HCT116 (cell line): Measurements from ENCODE around the gene ADGRV1. TPM values are rescaled to one million over a fixed set of nuclear protein-coding genes. Genes with fewer than 3 reads are reported as not detected.
"Not testable (repeated sequence)": the region's sequence is repeated elsewhere in the genome, so short reads cannot be mapped to it uniquely, and the experiment has no call there.

Experiments
- ATAC-seq: fragments of 200-7000 bp; cut with Tn5 transposase; 2 replicates; pipeline ENCODE4 v1.9.1; 2020; ENCODE audit warnings: mild to moderate bottlenecking, moderate library complexity
- BruUV-seq: library from RNA; stranded (reverse); fragments of 400-500 nt; replicated peaks from 2 replicates; lab custom pipeline; 2021; lab: Mats Ljungman, UMichigan
- CTCF ChIA-PET: fragments of 300-600 bp; sonication (Branson Sonifier 250); formaldehyde crosslinking; loops from one replicate; lab custom pipeline; 2021; ENCODE audit warnings: antibody characterized with exemption; lab: Charles Lee
- POLR2A ChIA-PET: fragments of 300-600, 350-600 bp; sonication (Branson Sonifier 250); formaldehyde crosslinking; loops from one replicate; lab custom pipeline; 2021; ENCODE audit warnings: antibody characterized with exemption; lab: Charles Lee
- RAD21 ChIA-PET, 2 experiments: fragments of 300-600 bp; sonication (Branson Sonifier 250); formaldehyde crosslinking; loops; one replicate each; lab custom pipeline; 2023; ENCODE audit warnings: low total read pairs in 2 of 2; ENCODE audit not compliant: uncharacterized antibody in 2 of 2, unreplicated experiment in 2 of 2, low non-redundant PET in 1 of 2; lab: Charles Lee
- DNase-seq: peaks from one replicate; pipeline ENCODE4 v3.0.0-alpha.2; 2010; ENCODE audit warnings: low read depth, low spot score
- H2AFZ ChIP-seq: fragments of 200-600 bp; shearing (Covaris generic), sonication (generic); 2 replicates; pipeline ENCODE4 v1.6.1; 2017; ENCODE audit warnings: low read depth, mixed run types, mixed read lengths, antibody characterized with exemption, low read length; ENCODE audit not compliant: poor library complexity, severe bottlenecking
- H3K27ac ChIP-seq: 2 replicates; pipeline ENCODE4 v1.5.1; 2012; ENCODE audit warnings: low read depth, low read length
- H3K27me3 ChIP-seq: fragments of 200-600 bp; sonication (generic); 2 replicates; pipeline ENCODE4 v1.6.1; 2016; ENCODE audit warnings: mixed run types, low read length, mixed read lengths; ENCODE audit not compliant: insufficient read depth
- H3K36me3 ChIP-seq, 2 experiments: fragments of 200-500 bp in 1 of 2; fragments of 200-600 bp in 1 of 2; sonication (Bioruptor generic) in 1 of 2; sonication (generic) in 1 of 2; 2 replicates each; pipeline versions ENCODE4 v1.5.1 to v1.6.1; 2014 to 2016; ENCODE audit warnings: low read length in 2 of 2, inconsistent platforms in 1 of 2, mixed read lengths in 1 of 2, mixed run types in 1 of 2; ENCODE audit not compliant: insufficient read depth in 2 of 2, control insufficient read depth in 1 of 2
- H3K4me1 ChIP-seq, 2 experiments: fragments of 200-600 bp in 1 of 2; sonication (generic) in 1 of 2; 2 replicates each; pipeline versions ENCODE4 v1.5.1 to v1.6.1; 2012 to 2017; ENCODE audit warnings: low read length in 2 of 2, inconsistent platforms in 1 of 2, mild to moderate bottlenecking in 1 of 2, mixed read lengths in 1 of 2, mixed run types in 1 of 2, moderate library complexity in 1 of 2; ENCODE audit not compliant: insufficient read depth in 2 of 2, control insufficient read depth in 1 of 2
- H3K4me2 ChIP-seq: fragments of 200-600 bp; sonication (generic); 2 replicates; pipeline ENCODE4 v1.6.1; 2017; ENCODE audit warnings: mixed run types, low read length, mixed read lengths
- H3K4me3 ChIP-seq, 2 experiments: fragments of 200-600 bp in 1 of 2; sonication (generic) in 1 of 2; replicated peaks in 1 of 2; 2 replicates each; pipeline ENCODE4 v1.5.1; 2011 to 2016; ENCODE audit warnings: low read length in 2 of 2, control low read depth in 1 of 2, low read depth in 1 of 2, mild to moderate bottlenecking in 1 of 2, mixed read lengths in 1 of 2, mixed run types in 1 of 2
- H3K79me2 ChIP-seq: fragments of 200-600 bp; sonication (generic); 2 replicates; pipeline ENCODE4 v1.6.1; 2017; ENCODE audit warnings: mild to moderate bottlenecking, mixed run types, low read length, moderate library complexity, mixed read lengths; ENCODE audit not compliant: insufficient read depth
- H3K9ac ChIP-seq: fragments of 200-600 bp; sonication (generic); 2 replicates; pipeline ENCODE4 v1.6.1; 2016; ENCODE audit warnings: low read length, mixed read lengths
- H3K9me2 ChIP-seq: fragments of 200-600 bp; sonication (generic), shearing (Covaris generic); 2 replicates; pipeline ENCODE4 v1.6.1; 2017; ENCODE audit warnings: mixed run types, mild to moderate bottlenecking, moderate library complexity; ENCODE audit not compliant: insufficient read depth
- H3K9me3 ChIP-seq, 2 experiments: fragments of 200-500 bp in 1 of 2; fragments of 200-600 bp in 1 of 2; sonication (Bioruptor generic) in 1 of 2; sonication (generic) in 1 of 2; 2 replicates each; pipeline ENCODE4 v1.6.1; 2014 to 2017; ENCODE audit warnings: low read length in 2 of 2, mixed read lengths in 2 of 2, inconsistent platforms in 1 of 2, low read depth in 1 of 2, mild to moderate bottlenecking in 1 of 2, mixed run types in 1 of 2, moderate library complexity in 1 of 2; ENCODE audit not compliant: control insufficient read depth in 1 of 2, insufficient read depth in 1 of 2
- H4K20me1 ChIP-seq: fragments of 200-600 bp; sonication (generic), shearing (Covaris generic); 2 replicates; pipeline ENCODE4 v1.6.1; 2017; ENCODE audit warnings: mixed run types, mild to moderate bottlenecking, moderate library complexity; ENCODE audit not compliant: insufficient read depth
- CBX3 ChIP-seq: IDR thresholded peaks from 2 replicates; pipeline ENCODE4 v1.6.1; 2012; ENCODE audit warnings: low read depth
- CEBPB ChIP-seq: IDR thresholded peaks from 2 replicates; pipeline ENCODE4 v1.6.1; 2012; ENCODE audit warnings: low read depth
- EGR1 ChIP-seq: IDR thresholded peaks from 2 replicates; pipeline ENCODE4 v1.6.1; 2012; ENCODE audit warnings: low read depth
- ELF1 ChIP-seq: IDR thresholded peaks from 2 replicates; pipeline ENCODE4 v1.6.1; 2012; ENCODE audit warnings: low read depth, borderline replicate concordance
- EZH2phosphoT487 ChIP-seq: fragments of 200-600 bp; IDR thresholded peaks from 2 replicates; pipeline ENCODE4 v1.6.1; 2018; ENCODE audit warnings: antibody characterized with exemption, borderline replicate concordance
- MAX ChIP-seq: IDR thresholded peaks from 2 replicates; pipeline ENCODE4 v1.6.1; 2012
- SRF ChIP-seq: IDR thresholded peaks from 2 replicates; pipeline ENCODE4 v1.6.1; 2012; ENCODE audit warnings: low read depth
- YY1 ChIP-seq: IDR thresholded peaks from 2 replicates; pipeline ENCODE4 v1.6.1; 2011; ENCODE audit warnings: low read length, low read depth, moderate library complexity, mild to moderate bottlenecking; ENCODE audit not compliant: insufficient replicate concordance; ENCODE audit errors: extremely low read depth
- ZBTB33 ChIP-seq: IDR thresholded peaks from 2 replicates; pipeline ENCODE4 v1.6.1; 2011; ENCODE audit warnings: mild to moderate bottlenecking, low read length, moderate library complexity; ENCODE audit not compliant: insufficient replicate concordance; ENCODE audit errors: extremely low read depth
- ZFX ChIP-seq: fragments of 450-650 bp; IDR thresholded peaks from 2 replicates; pipeline ENCODE4 v1.6.1; 2017
- intact Hi-C: fragments of 100-400 bp; cut with micrococcal nuclease; formaldehyde crosslinking; loops from 2 replicates; pipeline ENCODE4 v1.10.0; 2022
- total RNA-seq: library from RNA; stranded (reverse); gene quantifications from one replicate; pipeline ENCODE4 v1.2.1, GENCODE V29; 2021; ENCODE audit not compliant: unreplicated experiment
- TF ChIP-seq, protein P1 (sequence below), 3 experiments: fragments of 200-600 bp in 1 of 3; sonication (generic) in 1 of 3; IDR thresholded peaks in 2 of 3; conservative IDR thresholded peaks in 1 of 3; 2 replicates each; pipeline ENCODE4 v1.5.1; 2012 to 2017; ENCODE audit warnings: low read depth in 2 of 3, low read length in 2 of 3, antibody characterized with exemption in 1 of 3, borderline replicate concordance in 1 of 3, control low read depth in 1 of 3, mild to moderate bottlenecking in 1 of 3, mixed read lengths in 1 of 3, mixed run types in 1 of 3, moderate library complexity in 1 of 3; ENCODE audit not compliant: insufficient read depth in 1 of 3

The ADGRV1 gene
- total RNA-seq, 1 experiment from 2014 or later, result 6.0 TPM

GRCh38 chr5:91049112-91049511, 490.5 kb downstream of the ADGRV1 start:
- CTCF ChIA-PET, result no interaction called here
- no TSS peak for BruUV-seq
- no peaks in the 10 kb centered on the region for H3K36me3 ChIP-seq
- TF ChIP-seq YY1, result no peak
- TF ChIP-seq EZH2phosphoT487, result no peak
- no peak for TF ChIP-seq CEBPB
- no peak for TF ChIP-seq CBX3
- no peak overlapping the region for H3K9ac ChIP-seq
- no peaks in the 10 kb centered on the region for H3K27me3 ChIP-seq
- H3K79me2 ChIP-seq, result no peaks in the 10 kb centered on the region
- no peak for DNase-seq
- no peak overlapping the region for H3K4me3 ChIP-seq
- no peak overlapping the region for H3K27ac ChIP-seq
- no peak for ATAC-seq
- no peaks in the 10 kb centered on the region for H3K4me1 ChIP-seq
- POLR2A ChIA-PET, result no interaction called here
- RAD21 ChIA-PET, result no interaction called here
- no peak overlapping the region for H2AFZ ChIP-seq
- no peak overlapping the region for H3K4me2 ChIP-seq
- intact Hi-C loops, result no loop called here
- no peaks in the 10 kb centered on the region for H3K9me2 ChIP-seq
- H4K20me1 ChIP-seq, result no peaks in the 10 kb centered on the region
- no peaks in the 10 kb centered on the region for H3K9me3 ChIP-seq

DNA sequence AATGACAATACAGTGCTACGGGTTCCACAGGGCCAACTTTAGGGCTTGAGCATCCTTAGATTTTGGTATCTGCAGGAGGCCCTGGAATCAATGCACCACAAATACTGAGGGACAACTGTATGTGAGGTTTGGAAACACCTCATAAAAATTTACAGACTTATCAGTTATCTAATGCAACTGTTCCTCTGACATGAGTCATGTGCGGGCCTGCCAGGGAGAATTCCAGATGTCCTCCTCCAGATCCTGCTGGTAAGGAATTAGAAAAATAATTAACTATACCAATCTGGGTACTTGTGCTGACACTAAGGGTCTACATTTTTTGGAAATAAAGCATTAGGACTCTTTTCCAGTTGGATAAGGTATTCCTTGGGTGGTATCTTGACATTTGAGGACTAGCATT, 491.2 kb downstream of the ADGRV1 start:
- RAD21 ChIA-PET, result no interaction called here
- intact Hi-C loops, result no loop called here
- CTCF ChIA-PET, result no interaction called here
- Histone ChIP-seq H3K4me2 (no peak overlapping the region), H3K27me3 (no peaks in the 10 kb centered on the region), H2AFZ (no peak overlapping the region), H3K9ac (no peak overlapping the region), H3K9me3 (no peaks in the 10 kb centered on the region), H3K4me1 (no peaks in the 10 kb centered on the region)
- no peak for ATAC-seq
- BruUV-seq, result no TSS peak
- TF ChIP-seq EGR1, result no peak
- TF ChIP-seq ZFX, result no peak
- TF ChIP-seq ZBTB33, result no peak
- TF ChIP-seq MAX, result no peak
- TF ChIP-seq EZH2phosphoT487, result no peak
- TF ChIP-seq SRF, result no peak
- TF ChIP-seq, protein P1, sequence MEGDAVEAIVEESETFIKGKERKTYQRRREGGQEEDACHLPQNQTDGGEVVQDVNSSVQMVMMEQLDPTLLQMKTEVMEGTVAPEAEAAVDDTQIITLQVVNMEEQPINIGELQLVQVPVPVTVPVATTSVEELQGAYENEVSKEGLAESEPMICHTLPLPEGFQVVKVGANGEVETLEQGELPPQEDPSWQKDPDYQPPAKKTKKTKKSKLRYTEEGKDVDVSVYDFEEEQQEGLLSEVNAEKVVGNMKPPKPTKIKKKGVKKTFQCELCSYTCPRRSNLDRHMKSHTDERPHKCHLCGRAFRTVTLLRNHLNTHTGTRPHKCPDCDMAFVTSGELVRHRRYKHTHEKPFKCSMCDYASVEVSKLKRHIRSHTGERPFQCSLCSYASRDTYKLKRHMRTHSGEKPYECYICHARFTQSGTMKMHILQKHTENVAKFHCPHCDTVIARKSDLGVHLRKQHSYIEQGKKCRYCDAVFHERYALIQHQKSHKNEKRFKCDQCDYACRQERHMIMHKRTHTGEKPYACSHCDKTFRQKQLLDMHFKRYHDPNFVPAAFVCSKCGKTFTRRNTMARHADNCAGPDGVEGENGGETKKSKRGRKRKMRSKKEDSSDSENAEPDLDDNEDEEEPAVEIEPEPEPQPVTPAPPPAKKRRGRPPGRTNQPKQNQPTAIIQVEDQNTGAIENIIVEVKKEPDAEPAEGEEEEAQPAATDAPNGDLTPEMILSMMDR (IDR thresholded peaks at IDR 0.05 in 2 of 3, conservative IDR thresholded peaks at IDR 0.05 in 1 of 3; ENCODE audit: borderline replicate concordance in 1 of 3, insufficient read depth in 1 of 3, low read depth in 2 of 3, low read length in 2 of 3), result no peak
- no peak for TF ChIP-seq ELF1
- TF ChIP-seq, all 23 proteins: peak for 0
- Histone ChIP-seq H3K79me2 (no peaks in the 10 kb centered on the region), H4K20me1 (no peaks in the 10 kb centered on the region), H3K9me2 (no peaks in the 10 kb centered on the region), H3K36me3 (no peaks in the 10 kb centered on the region), H3K4me3 (no peak overlapping the region), H3K27ac (no peak overlapping the region)
- POLR2A ChIA-PET, result no interaction called here
- DNase-seq, result no peak

GRCh38 chr5:91052411-91052810, 493.8 kb downstream of the ADGRV1 start:
- H3K27ac ChIP-seq, H3K36me3 ChIP-seq, DNase-seq, POLR2A ChIA-PET, H4K20me1 ChIP-seq, H3K9ac ChIP-seq, H3K4me1 ChIP-seq, BruUV-seq, intact Hi-C loops, H3K79me2 ChIP-seq, H3K9me2 ChIP-seq, H3K9me3 ChIP-seq, H2AFZ ChIP-seq, H3K27me3 ChIP-seq, H3K4me2 ChIP-seq, H3K4me3 ChIP-seq, ATAC-seq, CTCF ChIA-PET: not testable (repeated sequence)
- RAD21 ChIA-PET, result interaction anchor here in 1 of 2 experiments (0.6 kb wide), 1 partner anchor 468 kb away, joined by 5 read pairs; no protein-coding TSS in a partner anchor
